Trophoblast cell (in vitro differentiated cells and primary cell): Measurements from ENCODE around the gene DCC.

ENCODE experiments used
- DNase-seq, 2 donors: peaks; one replicate each; pipeline ENCODE4 v3.0.0-alpha.2; 2016
- H2AFZ ChIP-seq: 2 replicates; pipeline ENCODE4 v1.6.1; 2013; ENCODE audit warnings: low read length, moderate library complexity, mild to moderate bottlenecking; ENCODE audit not compliant: insufficient read depth, poor library complexity
- H2AK5ac ChIP-seq: 2 replicates; pipeline ENCODE4 v1.6.1; 2013; ENCODE audit warnings: mild to moderate bottlenecking, low read length
- H2BK120ac ChIP-seq: 2 replicates; pipeline ENCODE4 v1.6.1; 2013; ENCODE audit warnings: low read length, mild to moderate bottlenecking, moderate library complexity; ENCODE audit not compliant: insufficient read depth, poor library complexity
- H2BK12ac ChIP-seq: 2 replicates; pipeline ENCODE4 v1.6.1; 2013; ENCODE audit warnings: mild to moderate bottlenecking, low read length, moderate library complexity
- H2BK5ac ChIP-seq: 2 replicates; pipeline ENCODE4 v1.6.1; 2013; ENCODE audit warnings: low read length, low read depth, moderate library complexity, mild to moderate bottlenecking; ENCODE audit not compliant: poor library complexity
- H3K14ac ChIP-seq: 2 replicates; pipeline ENCODE4 v1.6.1; 2013; ENCODE audit warnings: mild to moderate bottlenecking, low read length
- H3K18ac ChIP-seq: 2 replicates; pipeline ENCODE4 v1.6.1; 2013; ENCODE audit warnings: mild to moderate bottlenecking, low read length
- H3K23ac ChIP-seq: 2 replicates; pipeline ENCODE4 v1.6.1; 2013; ENCODE audit warnings: low read length
- H3K27ac ChIP-seq: 2 replicates; pipeline ENCODE4 v1.5.1; 2013; ENCODE audit warnings: low read depth, mild to moderate bottlenecking, inconsistent platforms, low read length, moderate library complexity
- H3K27me3 ChIP-seq: 2 replicates; pipeline ENCODE4 v1.6.1; 2013; ENCODE audit warnings: inconsistent platforms, mild to moderate bottlenecking, low read length, moderate library complexity; ENCODE audit not compliant: insufficient read depth
- H3K36me3 ChIP-seq, 2 experiments: 1 replicate in 1 of 2; 2 replicates in 1 of 2; pipeline ENCODE4 v1.6.1; 2013; ENCODE audit warnings: low read length in 2 of 2, mild to moderate bottlenecking in 2 of 2, moderate library complexity in 1 of 2; ENCODE audit not compliant: insufficient read depth in 2 of 2, control insufficient read depth in 1 of 2
- H3K4ac ChIP-seq: 2 replicates; pipeline ENCODE4 v1.6.1; 2013; ENCODE audit warnings: low read depth, mild to moderate bottlenecking, low read length, moderate library complexity
- H3K4me1 ChIP-seq, 2 experiments: 1 replicate in 1 of 2; 2 replicates in 1 of 2; pipeline ENCODE4 v1.6.1; 2013; ENCODE audit warnings: low read length in 2 of 2, mild to moderate bottlenecking in 2 of 2, moderate library complexity in 1 of 2; ENCODE audit not compliant: insufficient read depth in 2 of 2, control insufficient read depth in 1 of 2
- H3K4me2 ChIP-seq: 2 replicates; pipeline ENCODE4 v1.6.1; 2013; ENCODE audit warnings: inconsistent platforms, mild to moderate bottlenecking, low read length, moderate library complexity
- H3K4me3 ChIP-seq: 2 replicates; pipeline ENCODE4 v1.5.1; 2013; ENCODE audit warnings: mild to moderate bottlenecking, low read depth, low read length, inconsistent platforms
- H3K79me1 ChIP-seq: one replicate; pipeline ENCODE4 v1.6.1; 2013; ENCODE audit warnings: low read length
- H3K79me2 ChIP-seq: 2 replicates; pipeline ENCODE4 v1.6.1; 2013; ENCODE audit warnings: low read length, mild to moderate bottlenecking; ENCODE audit not compliant: control insufficient read depth, insufficient read depth, poor library complexity
- H3K9ac ChIP-seq: 2 replicates; pipeline ENCODE4 v1.6.1; 2013; ENCODE audit warnings: mild to moderate bottlenecking, low read length
- H3K9me3 ChIP-seq: 2 replicates; pipeline ENCODE4 v1.6.1; 2013; ENCODE audit warnings: low read depth, mild to moderate bottlenecking, control low read depth, inconsistent platforms, low read length; ENCODE audit not compliant: insufficient read depth
- H4K12ac ChIP-seq: 2 replicates; pipeline ENCODE4 v1.6.1; 2013; ENCODE audit warnings: low read depth, mild to moderate bottlenecking, low read length, moderate library complexity
- H4K8ac ChIP-seq: 2 replicates; pipeline ENCODE4 v1.6.1; 2013; ENCODE audit warnings: low read depth, mild to moderate bottlenecking, low read length, moderate library complexity
- H4K91ac ChIP-seq: one replicate; pipeline ENCODE4 v1.6.1; 2013; ENCODE audit warnings: low read depth, mild to moderate bottlenecking, low read length, moderate library complexity
- WGBS: extraction: QIAGEN DNeasy Blood & Tissue Kit; methylation state at CpG from one replicate; pipeline ENCODE4 v1.1.7; 2013; ENCODE audit warnings: missing lambda C conversion rate; ENCODE audit not compliant: insufficient read length, insufficient coverage; ENCODE audit errors: extremely low coverage; 5-methylcytosine and 5-hydroxymethylcytosine counted together

DCC gene

DNA sequence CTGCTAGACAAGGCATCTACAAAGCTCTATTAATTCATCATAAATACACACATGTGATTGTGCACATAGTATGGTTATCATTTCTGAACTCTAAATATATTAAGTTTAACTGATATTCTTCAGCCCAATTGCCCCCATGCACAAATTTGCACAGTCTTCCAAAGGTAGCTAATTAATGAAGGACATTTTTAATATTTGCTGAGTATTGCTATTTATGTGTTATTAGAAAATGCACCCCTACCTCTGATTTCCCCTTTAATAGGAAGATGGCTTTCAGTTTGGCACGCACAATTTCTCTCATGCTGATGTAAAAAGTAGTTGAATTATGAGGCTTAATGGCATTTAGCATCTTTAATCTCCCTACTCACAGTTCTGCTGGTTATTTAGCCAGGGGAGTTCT lies 242.1 kb downstream of the DCC start:
- Histone ChIP-seq H3K27ac (no peak overlapping the region), H4K12ac (no peak overlapping the region), H4K8ac (no peak overlapping the region)

DNA sequence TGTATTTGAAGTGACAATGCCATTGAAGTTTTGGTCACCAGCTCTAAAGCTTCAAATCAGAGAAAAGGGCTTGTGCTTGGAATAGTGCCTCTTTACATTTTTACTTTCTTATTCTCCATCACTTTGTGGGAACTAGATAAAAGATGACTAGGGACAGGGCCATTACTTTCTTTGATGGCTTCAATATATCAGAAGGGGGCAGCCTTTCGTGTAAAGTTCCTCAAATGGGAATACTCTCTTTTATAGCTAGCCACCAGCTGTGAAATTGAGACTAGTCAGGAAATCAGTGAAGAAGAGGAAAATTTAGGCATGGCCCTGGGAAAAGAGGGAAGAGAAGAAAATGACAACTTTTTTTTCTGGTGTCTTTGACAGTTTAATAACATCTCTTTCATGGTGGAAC lies 242.5 kb downstream of the DCC start:
- Histone ChIP-seq H3K27ac (no peak overlapping the region), H3K9ac (no peak overlapping the region), H2AK5ac (no peak overlapping the region), H3K27me3 (no peaks in the 10 kb centered on the region), H2BK12ac (no peak overlapping the region), H2AFZ (no peak overlapping the region), H3K14ac (no peak overlapping the region), H3K4me3 (no peak overlapping the region), H3K4me1 (no peaks in the 10 kb centered on the region), H3K4ac (no peak overlapping the region), H3K79me1 (no peaks in the 10 kb centered on the region), H3K4me2 (no peak overlapping the region), H4K91ac (no peak overlapping the region), H3K79me2 (no peaks in the 10 kb centered on the region), H3K36me3 (no peaks in the 10 kb centered on the region), H4K8ac (no peak overlapping the region), H3K18ac (no peak overlapping the region), H4K12ac (no peak overlapping the region), H2BK120ac (no peak overlapping the region), H3K23ac (no peak overlapping the region), H2BK5ac (no peak overlapping the region), H3K9me3 (no peaks in the 10 kb centered on the region)
- WGBS = no CpG with 5 or more reads among the region's 1 CpG
- DNase-seq = no peak

More for the DNA sequence above, 242.1 kb downstream of the DCC start:
- Histone ChIP-seq H3K79me2 (no peaks in the 10 kb centered on the region), H3K36me3 (no peaks in the 10 kb centered on the region), H3K4me1 (no peaks in the 10 kb centered on the region), H2BK5ac (no peak overlapping the region), H2BK120ac (no peak overlapping the region), H3K23ac (no peak overlapping the region), H2AFZ (no peak overlapping the region), H3K4me3 (no peak overlapping the region), H3K27me3 (no peaks in the 10 kb centered on the region), H3K9ac (no peak overlapping the region), H3K4me2 (no peak overlapping the region), H3K18ac (no peak overlapping the region), H3K9me3 (no peaks in the 10 kb centered on the region), H3K79me1 (no peaks in the 10 kb centered on the region), H3K4ac (no peak overlapping the region), H3K14ac (no peak overlapping the region), H2AK5ac (no peak overlapping the region), H4K91ac (no peak overlapping the region), H2BK12ac (no peak overlapping the region)
- WGBS = no CpG with 5 or more reads among the region's 1 CpG
- no peak for DNase-seq

DNA sequence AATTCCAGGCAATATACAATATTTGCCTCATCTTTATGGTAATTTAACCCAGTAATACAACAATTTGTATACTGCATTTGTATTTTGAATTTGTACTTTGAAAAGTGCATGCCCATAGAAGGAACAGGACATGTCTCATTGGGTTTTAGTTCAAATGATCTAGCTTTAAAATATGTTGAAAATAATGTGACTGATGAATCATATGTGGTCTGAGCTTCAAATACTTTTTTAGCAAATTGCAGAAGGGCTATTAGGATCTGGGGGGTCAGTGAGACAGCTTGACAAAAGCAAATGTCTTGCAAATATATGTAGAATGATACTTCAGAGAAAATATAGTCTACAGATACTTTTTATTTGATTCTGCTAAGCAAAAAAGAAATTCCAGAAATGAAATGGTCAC lies 248.9 kb downstream of the DCC start:
- Histone ChIP-seq H3K23ac (no peak overlapping the region), H3K4ac (no peak overlapping the region), H2AK5ac (no peak overlapping the region), H3K9me3 (no peaks in the 10 kb centered on the region), H3K79me1 (no peaks in the 10 kb centered on the region), H3K4me1 (no peaks in the 10 kb centered on the region), H4K91ac (no peak overlapping the region), H2AFZ (no peak overlapping the region), H3K4me2 (no peak overlapping the region), H2BK12ac (no peak overlapping the region), H2BK5ac (no peak overlapping the region), H4K8ac (no peak overlapping the region), H2BK120ac (no peak overlapping the region), H3K9ac (no peak overlapping the region), H3K14ac (no peak overlapping the region), H3K27ac (no peak overlapping the region), H3K27me3 (no peaks in the 10 kb centered on the region), H3K36me3 (no peaks in the 10 kb centered on the region), H3K4me3 (no peak overlapping the region), H3K18ac (no peak overlapping the region), H4K12ac (no peak overlapping the region), H3K79me2 (no peaks in the 10 kb centered on the region)
- no peak for DNase-seq

DNA sequence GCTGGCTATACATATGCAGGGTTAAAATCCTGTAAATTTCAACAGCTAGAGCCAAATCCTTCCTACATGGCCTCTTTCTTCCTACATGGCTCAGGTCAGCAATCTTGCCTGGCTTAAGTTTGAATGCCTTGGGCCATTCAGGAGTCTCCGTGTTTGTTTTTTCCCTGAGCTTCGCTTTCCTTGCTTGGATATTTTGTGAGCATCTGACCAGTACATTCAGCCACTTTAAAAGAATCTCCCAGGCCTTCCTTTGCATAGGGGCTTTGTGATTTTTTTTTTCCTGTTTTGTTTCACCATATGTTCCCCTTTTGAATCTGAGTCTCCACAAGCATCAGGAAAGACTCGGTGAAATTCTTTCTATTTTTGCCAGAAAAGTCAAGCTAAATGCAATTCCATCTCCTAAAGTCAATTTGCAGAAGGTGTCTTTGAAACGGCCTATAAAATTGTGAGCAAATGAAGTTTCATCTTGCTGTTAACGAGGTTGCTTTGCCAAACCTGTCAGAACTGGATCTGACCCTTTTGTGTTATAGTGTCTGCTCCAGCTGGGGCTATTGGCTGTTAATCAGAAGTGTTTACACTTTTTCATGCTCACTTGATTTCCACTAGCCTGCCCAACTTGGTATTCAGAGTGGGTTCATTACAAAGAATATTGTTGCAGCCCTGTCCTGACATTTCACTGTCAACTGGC lies 256.9 kb downstream of the DCC start:
- Histone ChIP-seq H4K8ac (no peak overlapping the region), H3K18ac (no peak overlapping the region), H3K27me3 (no peaks in the 10 kb centered on the region), H2AFZ (no peak overlapping the region), H2AK5ac (no peak overlapping the region), H3K4me3 (no peak overlapping the region), H3K4me2 (no peak overlapping the region), H3K79me2 (no peaks in the 10 kb centered on the region), H3K4ac (no peak overlapping the region), H3K4me1 (no peaks in the 10 kb centered on the region), H2BK12ac (no peak overlapping the region), H3K14ac (no peak overlapping the region), H3K79me1 (no peaks in the 10 kb centered on the region), H3K9me3 (no peaks in the 10 kb centered on the region), H3K23ac (no peak overlapping the region), H2BK5ac (no peak overlapping the region), H4K12ac (no peak overlapping the region), H3K9ac (no peak overlapping the region), H3K36me3 (no peaks in the 10 kb centered on the region), H3K27ac (no peak overlapping the region), H2BK120ac (no peak overlapping the region), H4K91ac (no peak overlapping the region)
- DNase-seq = no peak
- no CpG with 5 or more reads among the region's 5 CpGs for WGBS
